ENCODE results near the gene BBC3. TPM values are rescaled to one million over a fixed set of nuclear protein-coding genes. Genes with fewer than 3 reads are reported as not detected.

Gene BBC3
- total RNA-seq, 1 donor from 2014 or later: 20.2 TPM

DNA sequence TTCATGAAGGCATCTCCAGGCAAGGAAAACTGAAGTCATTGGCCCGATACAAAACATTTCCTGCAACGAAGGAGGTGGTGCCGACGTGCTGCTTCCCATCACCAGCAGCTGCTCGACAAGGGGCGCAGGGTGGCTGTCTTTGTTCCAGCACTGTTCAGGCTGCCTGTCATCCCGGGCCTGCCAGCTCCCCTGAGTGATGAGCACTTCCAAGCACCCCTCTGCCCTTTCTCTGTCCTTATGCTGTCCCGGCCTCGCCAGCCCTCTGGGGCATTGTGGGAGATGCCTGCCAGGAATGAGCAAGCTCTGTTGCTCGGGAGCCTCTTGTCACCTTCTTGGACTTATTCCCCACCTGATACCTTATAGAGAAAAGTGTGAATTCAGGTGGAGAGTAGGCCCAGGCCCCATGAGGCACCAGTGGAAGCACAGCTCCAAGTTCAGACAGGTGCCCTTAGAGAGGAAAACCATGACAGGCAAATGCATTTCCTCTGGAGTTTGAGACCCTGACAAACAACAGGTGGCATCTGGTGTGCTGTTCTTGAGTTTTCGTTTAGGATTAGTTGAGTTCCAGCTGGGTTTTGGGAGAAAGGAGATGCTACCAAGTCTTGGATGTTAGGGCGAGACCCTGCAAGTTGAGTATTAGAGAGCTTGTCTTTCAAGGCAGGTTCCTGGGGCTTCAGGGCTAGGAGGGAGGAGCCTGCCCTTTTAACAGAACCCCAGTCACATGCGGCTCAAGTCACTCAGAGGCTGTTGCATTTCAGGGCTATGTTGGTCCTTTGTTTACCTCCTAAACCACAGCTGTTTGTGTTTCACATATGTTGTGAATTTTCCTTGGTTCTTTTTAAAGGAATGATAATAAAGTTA lies 21.4 kb downstream of the BBC3 start:
- intact Hi-C loops (cut with micrococcal nuclease): loop anchor here (1.0 to 2.0 kb wide), 5 partner anchors 17 to 60 kb away; no protein-coding TSS in a partner anchor

DNA sequence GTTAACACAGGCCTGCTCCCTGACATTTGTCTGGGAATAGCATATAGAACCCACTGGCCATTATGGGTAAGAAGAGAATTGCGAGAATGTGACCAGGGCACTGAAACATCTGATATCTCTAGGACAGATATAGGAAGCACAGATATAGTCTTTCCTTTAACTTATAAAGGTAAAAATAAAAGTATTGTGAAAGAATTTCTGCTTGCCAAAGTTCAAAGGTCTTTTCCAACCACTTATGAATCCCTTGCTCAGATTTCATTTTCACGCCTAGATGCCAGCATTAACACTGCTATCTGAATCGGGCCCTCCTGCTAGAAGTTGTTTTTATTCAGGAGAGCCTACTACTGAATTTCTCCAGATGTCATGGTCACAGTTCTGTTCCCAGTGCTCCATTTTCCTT lies 27.7 kb downstream of the BBC3 start:
- intact Hi-C loops (cut with micrococcal nuclease): no loop called here

- intact Hi-C loops (cut with micrococcal nuclease): no loop called here
These were observed 30.5 kb downstream of the BBC3 start for GRCh38 chr19:47200530-47200929.

- intact Hi-C loops (cut with micrococcal nuclease): no loop called here
These were observed 33.9 kb downstream of the BBC3 start for GRCh38 chr19:47197141-47197540.

- intact Hi-C loops (cut with micrococcal nuclease): no loop called here
These were observed 35.6 kb downstream of the BBC3 start for GRCh38 chr19:47195434-47195833.

DNA sequence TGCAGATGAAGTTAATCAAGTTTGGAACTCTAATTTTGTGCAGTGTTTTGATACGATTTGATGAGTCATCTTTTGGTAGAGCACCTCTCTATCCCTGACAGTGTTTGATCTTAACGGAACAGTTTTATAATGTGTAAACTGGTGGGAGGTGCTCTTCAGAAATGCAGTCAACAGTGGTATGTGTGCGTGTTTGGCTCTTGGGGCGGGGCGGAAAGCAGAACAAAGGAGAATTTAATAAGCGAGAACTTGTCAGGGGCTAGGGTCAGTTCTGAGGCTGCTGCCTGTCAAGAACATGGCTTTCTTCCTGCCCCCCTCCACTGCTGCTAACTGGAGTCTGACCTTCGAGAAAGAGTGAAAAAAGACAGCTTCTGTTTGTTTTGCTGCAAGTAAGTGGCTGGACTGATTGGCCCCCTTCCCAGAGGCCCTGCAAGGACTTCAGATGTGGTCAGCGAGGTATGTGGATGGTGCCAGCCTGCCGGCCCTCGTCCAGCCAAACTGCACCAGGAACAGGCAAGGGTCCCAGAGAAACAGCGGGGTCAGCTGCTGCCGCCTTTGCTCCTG lies 40.8 kb downstream of the BBC3 start:
- intact Hi-C loops (cut with micrococcal nuclease): loop anchor here (1.0 kb wide), 1 partner anchor 36 kb away; no protein-coding TSS in a partner anchor

DNA sequence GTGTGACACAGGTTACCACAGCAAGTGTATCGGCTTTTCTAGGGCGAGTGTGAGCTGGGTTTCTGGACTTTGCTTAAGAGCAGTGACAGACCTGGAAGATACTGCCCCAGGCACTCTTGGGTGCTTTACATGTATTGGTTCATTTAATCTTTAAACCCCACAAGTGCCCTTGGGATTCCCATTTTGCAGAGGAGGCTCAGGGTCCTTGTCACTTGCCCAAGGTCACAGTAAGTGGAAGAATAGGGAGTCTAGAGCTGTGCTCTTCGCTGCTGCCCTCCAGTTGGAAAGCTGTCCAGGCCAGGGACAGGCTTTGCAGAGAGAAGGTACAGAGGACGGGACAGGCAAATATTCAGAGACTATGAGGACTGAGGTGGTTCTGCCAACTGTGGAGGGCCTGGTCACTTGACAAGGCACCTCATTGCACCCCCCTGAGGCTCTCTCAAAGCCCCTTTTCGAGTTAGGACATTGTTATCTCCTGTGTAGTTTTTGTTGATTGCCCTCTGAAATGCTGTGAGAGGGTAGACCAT lies 42.4 kb downstream of the BBC3 start:
- intact Hi-C loops (cut with micrococcal nuclease): loop anchor here (5.0 kb wide), 2 partner anchors 41 to 96 kb away; no protein-coding TSS in a partner anchor

DNA sequence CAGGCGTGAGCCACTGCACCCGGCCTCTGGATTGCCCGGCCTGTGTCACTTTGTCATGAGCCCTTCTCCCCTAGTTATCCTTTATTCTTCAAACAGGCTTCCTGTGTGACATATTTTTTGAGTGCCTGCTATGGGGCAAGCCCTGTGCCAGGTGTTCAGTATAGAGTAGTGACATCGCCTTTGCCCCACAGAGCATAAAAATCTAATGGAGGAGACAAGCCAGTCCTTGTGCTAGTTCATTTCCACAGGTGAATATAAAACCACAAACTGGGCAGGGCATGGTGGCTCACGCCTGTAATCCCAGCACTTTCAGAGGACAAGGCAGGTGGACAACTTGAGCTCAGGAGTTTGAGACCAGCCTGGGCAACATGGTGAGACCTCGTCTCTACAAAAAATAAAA lies 43.2 kb downstream of the BBC3 start:
- intact Hi-C loops (cut with micrococcal nuclease): loop anchor here (5.0 kb wide), 2 partner anchors 40 to 95 kb away; no protein-coding TSS in a partner anchor

GRCh38 chr19:47187335-47187655 lies 43.7 kb downstream of the BBC3 start:
- intact Hi-C loops (cut with micrococcal nuclease): loop anchor here (5.0 kb wide), 2 partner anchors 40 to 95 kb away; no protein-coding TSS in a partner anchor

GRCh38 chr19:47186446-47187334 lies 44.3 kb downstream of the BBC3 start:
- intact Hi-C loops (cut with micrococcal nuclease): loop anchor here (1.0 to 5.0 kb wide), 8 partner anchors 10 to 94 kb away; partner anchors contain the start of gene ZC3H4

DNA sequence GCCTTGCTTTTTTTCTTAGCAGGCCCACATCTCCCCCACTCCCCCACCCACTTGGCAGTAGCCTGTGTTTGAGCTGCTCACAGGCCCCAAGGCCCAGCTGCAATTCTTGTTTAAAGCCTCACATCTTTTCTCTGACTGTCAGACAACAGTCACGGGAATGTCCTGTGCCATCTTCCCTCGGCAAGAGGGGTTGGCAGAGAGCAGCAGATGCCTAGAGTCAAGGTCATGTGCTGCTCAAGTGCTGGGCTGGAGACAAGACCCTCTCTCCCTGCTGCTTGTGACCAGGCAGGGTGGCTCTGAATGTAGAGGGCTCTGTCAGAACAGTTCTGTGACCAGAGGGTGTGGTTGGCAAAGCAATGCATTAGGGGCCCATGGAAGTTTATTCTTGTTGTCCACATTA lies 47.4 kb downstream of the BBC3 start:
- intact Hi-C loops (cut with micrococcal nuclease): no loop called here

DNA sequence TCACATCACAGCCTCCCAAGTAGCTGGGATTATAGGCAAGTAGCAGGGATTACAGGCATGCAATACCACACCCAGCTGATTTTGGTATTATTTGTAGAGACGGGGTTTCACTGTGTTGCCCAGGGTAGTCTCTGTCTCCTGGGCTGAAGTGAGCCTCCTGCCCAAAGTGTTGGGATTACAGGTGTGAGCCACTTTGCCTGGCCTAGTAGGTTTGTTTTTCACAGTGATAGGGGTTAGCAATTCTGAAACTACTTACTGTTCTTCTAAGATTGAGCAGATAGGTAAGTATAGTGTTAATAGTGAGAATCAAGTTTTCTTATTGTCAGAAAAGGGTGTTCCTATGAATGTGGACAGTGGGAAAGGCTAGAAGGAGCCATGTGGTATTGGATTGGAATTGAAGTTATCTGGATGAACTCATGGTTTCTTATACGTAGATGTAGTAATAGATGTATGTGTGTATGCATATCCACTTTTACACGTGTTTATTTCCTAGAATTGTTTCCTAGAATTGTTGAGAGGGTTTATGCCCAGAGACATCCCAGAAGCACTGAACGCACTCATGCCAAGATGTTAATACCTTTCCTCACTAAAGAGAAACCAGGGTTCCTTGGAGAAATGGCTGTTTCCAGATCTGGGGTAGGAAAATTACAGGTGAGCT lies 51.2 kb downstream of the BBC3 start:
- intact Hi-C loops (cut with micrococcal nuclease): no loop called here

GRCh38 chr19:47176627-47177090 lies 54.3 kb downstream of the BBC3 start:
- intact Hi-C loops (cut with micrococcal nuclease): loop anchor here (1.0 kb wide), 2 partner anchors 10 to 17 kb away; no protein-coding TSS in a partner anchor

- intact Hi-C loops (cut with micrococcal nuclease): loop anchor here (1.0 kb wide), 2 partner anchors 10 to 17 kb away; no protein-coding TSS in a partner anchor
These were observed 54.9 kb downstream of the BBC3 start for GRCh38 chr19:47176071-47176626.

- intact Hi-C loops (cut with micrococcal nuclease): no loop called here
These were observed 58.1 kb downstream of the BBC3 start for GRCh38 chr19:47172666-47173455.

Data from T-helper 1 cell treated with Interleukin-12 subunit alpha and Interleukin-12 subunit beta and Interleukin-4 antibody, amounts not matched to agents 30 ng/mL and 1 ng/mL, for 36 hours (primary cell).